Fibroblast of skin of left quadriceps (primary cell): ENCODE data around the gene ALDH1A3.
A peak's percentile ranks its signal among the peaks of the same experiment; 100 is the strongest.

Experiments
- DNase-seq, 2 experiments: peaks; one replicate each; pipeline ENCODE4 v3.0.0-alpha.2; 2013; ENCODE audit warnings: low read depth in 2 of 2

Gene ALDH1A3

GRCh38 chr15:100881573-100882336 is 2.1 kb downstream of the ALDH1A3 start:
- DNase-seq = no peak

- no peak for DNase-seq
Observed at GRCh38 chr15:100885116-100885515, 5.5 kb downstream of the ALDH1A3 start.

GRCh38 chr15:100885811-100886210 is 6.2 kb downstream of the ALDH1A3 start:
- no peak for DNase-seq

- DNase-seq = no peak
Observed at GRCh38 chr15:100887211-100887913, 7.7 kb downstream of the ALDH1A3 start.

GRCh38 chr15:100889385-100890050 is 9.9 kb downstream of the ALDH1A3 start:
- DNase-seq = peak; percentile 31 to 32

- no peak for DNase-seq
Observed at GRCh38 chr15:100890051-100890720, 10.6 kb downstream of the ALDH1A3 start.

- no peak for DNase-seq
Observed at GRCh38 chr15:100890850-100891249, 11.2 kb downstream of the ALDH1A3 start.

- no peak for DNase-seq
Observed at GRCh38 chr15:100891307-100892012, 11.8 kb downstream of the ALDH1A3 start.

- DNase-seq = no peak
Observed at GRCh38 chr15:100892013-100892355, 12.4 kb downstream of the ALDH1A3 start.

- DNase-seq = no peak
Observed at GRCh38 chr15:100893261-100893963, 13.8 kb downstream of the ALDH1A3 start.

- no peak for DNase-seq
Observed at GRCh38 chr15:100893964-100894295, 14.3 kb downstream of the ALDH1A3 start.

GRCh38 chr15:100895721-100896120 is 16.1 kb downstream of the ALDH1A3 start:
- DNase-seq = no peak

GRCh38 chr15:100897221-100898151 is 17.9 kb downstream of the ALDH1A3 start:
- no peak for DNase-seq

GRCh38 chr15:100898152-100898490 is 18.5 kb downstream of the ALDH1A3 start:
- DNase-seq = no peak

- no peak for DNase-seq
Observed at GRCh38 chr15:100898661-100899462, 19.2 kb downstream of the ALDH1A3 start.

- DNase-seq = no peak
Observed at GRCh38 chr15:100899601-100900000, 20.0 kb downstream of the ALDH1A3 start.

- DNase-seq = no peak
Observed at GRCh38 chr15:100900136-100900794, 20.6 kb downstream of the ALDH1A3 start.

- no peak for DNase-seq
Observed at GRCh38 chr15:100900795-100901169, 21.2 kb downstream of the ALDH1A3 start.

GRCh38 chr15:100901296-100901695 is 21.7 kb downstream of the ALDH1A3 start:
- DNase-seq = no peak
